Epidermal melanocyte (primary cell): ENCODE measurements around the gene LRRK2.

Experiments used
- DNase-seq: peaks from one replicate; pipeline ENCODE4 v3.0.0; 2011; ENCODE audit warnings: low spot score; ENCODE audit not compliant: insufficient read length

Gene LRRK2

DNA sequence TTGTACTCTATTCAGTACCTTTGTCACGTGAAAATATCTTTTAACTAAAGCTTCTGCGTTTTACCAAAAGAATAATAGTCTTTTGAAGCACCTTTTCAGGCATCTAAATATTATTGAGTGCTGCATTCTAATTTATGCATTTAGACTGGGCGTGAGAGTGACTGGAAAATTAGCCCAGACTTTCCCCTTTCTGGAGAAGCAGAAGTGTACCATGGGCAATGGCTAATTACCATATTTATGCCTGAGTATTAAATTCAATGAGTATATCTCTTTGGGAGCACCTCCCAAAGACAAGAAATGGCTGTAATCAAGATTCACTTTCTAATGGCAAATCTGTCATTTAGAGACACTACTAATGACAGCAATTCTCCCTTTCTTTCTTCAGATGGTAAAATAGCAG lies 174.9 kb downstream of the LRRK2 start:
- DNase-seq: no peak

DNA sequence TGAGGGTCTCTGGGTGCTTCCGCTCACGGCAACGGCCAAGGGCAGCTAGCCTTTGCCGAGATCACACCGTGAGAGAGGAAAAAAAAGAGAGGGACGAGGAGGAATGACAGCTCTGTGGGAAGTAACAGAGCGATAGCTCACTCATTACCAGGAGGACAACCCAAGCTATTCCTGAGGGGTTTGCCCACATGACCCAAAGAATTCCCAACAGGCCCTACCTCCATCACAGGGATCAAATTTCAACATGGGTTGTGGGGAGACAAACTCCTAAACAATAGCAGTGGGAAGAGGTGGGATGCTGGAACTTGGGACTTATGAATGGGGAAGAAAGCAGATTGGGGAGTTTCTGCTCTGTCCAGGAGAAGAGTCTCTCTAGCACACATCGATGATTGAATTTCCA lies 180.6 kb downstream of the LRRK2 start:
- DNase-seq: no peak
